ENCODE measurements around the gene MAP6. TPM values are rescaled to one million over a fixed set of nuclear protein-coding genes. Genes with fewer than 3 reads are reported as not detected.
"Not testable (repeated sequence)": the region's sequence is repeated elsewhere in the genome, so short reads cannot be mapped to it uniquely, and the experiment has no call there.

Gene MAP6
- total RNA-seq, 4 donors from 2014 or later: 10.4 to 16.3 (median 11.7) TPM

GRCh38 chr11:75697906-75698581, 29.2 kb upstream of the MAP6 start:
- H3K27me3 ChIP-seq: no peaks in the 10 kb centered on the region
- no peak overlapping the region for H3K4me3 ChIP-seq
- 86 to 92% methylated on average over 4 of the region's 4 CpGs for WGBS, 2 donors
- no peak for DNase-seq (ENCODE audit: low spot score in 2 of 2)
- H3K4me1 ChIP-seq: no peaks in the 10 kb centered on the region
- H3K27ac ChIP-seq: no peak overlapping the region
- TF ChIP-seq CTCF (IDR thresholded peaks at IDR 0.05) (no peak), EP300 (IDR thresholded peaks at IDR 0.05) (no peak), POLR2A (IDR thresholded peaks at IDR 0.05) (no peak)
- H3K36me3 ChIP-seq: no peaks in the 10 kb centered on the region
- H3K9me3 ChIP-seq: no peaks in the 10 kb centered on the region

DNA sequence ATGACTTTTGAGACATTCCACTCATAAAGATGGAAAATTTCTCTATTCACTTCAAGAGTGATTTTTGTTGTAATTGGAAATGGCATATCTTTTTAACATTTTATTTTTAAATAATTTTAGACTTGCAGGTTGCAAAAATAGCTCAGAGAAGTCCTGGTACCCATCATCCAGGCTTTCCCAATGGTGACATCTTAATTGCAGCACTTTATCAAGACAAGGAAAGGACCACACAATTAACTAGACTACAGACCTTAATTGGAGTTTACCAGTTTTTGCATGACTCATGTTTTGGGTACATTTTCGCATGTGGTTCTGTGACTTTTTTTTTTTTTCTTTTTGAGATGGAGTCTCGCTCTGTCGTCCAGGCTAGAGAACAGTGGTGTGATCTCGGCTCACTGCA, 23.0 kb upstream of the MAP6 start:
- WGBS, 2 donors: 86 to 91% methylated on average over 4 of the region's 4 CpGs
- no peaks in the 10 kb centered on the region for H3K27me3 ChIP-seq
- no peak overlapping the region for H3K4me3 ChIP-seq
- no peak overlapping the region for H3K27ac ChIP-seq
- TF ChIP-seq EP300 (IDR thresholded peaks at IDR 0.05) (no peak), CTCF (IDR thresholded peaks at IDR 0.05) (no peak), POLR2A (IDR thresholded peaks at IDR 0.05) (no peak)
- no peak for DNase-seq (ENCODE audit: low spot score in 2 of 2)
- no peaks in the 10 kb centered on the region for H3K4me1 ChIP-seq
- no peaks in the 10 kb centered on the region for H3K9me3 ChIP-seq
- no peaks in the 10 kb centered on the region for H3K36me3 ChIP-seq

- H3K27ac ChIP-seq: no peak overlapping the region
- no peak for DNase-seq (ENCODE audit: low spot score in 2 of 2)
- H3K4me1 ChIP-seq: no peaks in the 10 kb centered on the region
- WGBS, 2 donors: 82 to 88% methylated on average over 3 of the region's 3 CpGs
- no peak overlapping the region for H3K4me3 ChIP-seq
- H3K27me3 ChIP-seq: no peaks in the 10 kb centered on the region
- no peak for TF ChIP-seq EP300 (IDR thresholded peaks at IDR 0.05)
- TF ChIP-seq CTCF (IDR thresholded peaks at IDR 0.05): no peak
- no peak for TF ChIP-seq POLR2A (IDR thresholded peaks at IDR 0.05)
- peaks cover 0 to 12% (median 1%) of the 10 kb centered on the region in 4 donors for H3K9me3 ChIP-seq
- H3K36me3 ChIP-seq: no peaks in the 10 kb centered on the region
These were observed 21.2 kb upstream of the MAP6 start for GRCh38 chr11:75689863-75690609.

DNA sequence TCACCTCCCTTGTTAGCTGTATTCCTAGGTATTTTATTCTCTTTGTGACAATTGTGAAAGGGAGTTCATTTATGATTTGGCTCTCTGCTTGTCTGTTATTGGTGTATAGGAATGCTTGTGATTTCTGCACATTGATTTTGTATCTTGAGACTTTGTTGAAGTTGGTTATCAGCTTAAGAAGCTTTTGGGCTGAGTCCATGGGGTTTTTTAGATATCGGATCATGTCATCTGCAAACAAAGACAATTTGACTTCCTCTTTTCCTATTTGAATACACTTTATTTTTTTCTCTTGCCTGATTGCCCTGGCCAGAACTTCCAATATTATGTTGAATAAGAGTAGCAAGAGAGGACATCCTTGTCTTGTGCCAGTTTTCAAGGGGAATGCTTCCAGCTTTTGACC, 15.0 kb upstream of the MAP6 start:
- not testable (repeated sequence) for H3K4me1 ChIP-seq; H3K36me3 ChIP-seq; H3K27me3 ChIP-seq; H3K27ac ChIP-seq; H3K4me3 ChIP-seq; DNase-seq (ENCODE audit: low spot score in 2 of 2)
- H3K9me3 ChIP-seq: peaks cover 0 to 23% (median 2%) of the 10 kb centered on the region in 4 donors
- 80 to 91% methylated on average over 1 of the region's 1 CpG for WGBS, 2 donors

- Histone ChIP-seq H3K27me3 (peaks cover 0 to 7% of the 10 kb centered on the region in 2 donors), H3K36me3 (no peaks in the 10 kb centered on the region), H3K4me3 (no peak overlapping the region), H3K27ac (no peak overlapping the region), H3K4me1 (no peaks in the 10 kb centered on the region), H3K9me3 (peaks cover 0 to 8% (median 0%) of the 10 kb centered on the region in 4 donors)
- 86 to 93% methylated on average over 10 to 11 of the region's 11 CpGs for WGBS, 2 donors
- no peak for DNase-seq (ENCODE audit: low spot score in 2 of 2)
- TF ChIP-seq EP300 (IDR thresholded peaks at IDR 0.05) (no peak), CTCF (IDR thresholded peaks at IDR 0.05) (no peak), POLR2A (IDR thresholded peaks at IDR 0.05) (no peak)
These were observed 10.7 kb upstream of the MAP6 start for GRCh38 chr11:75679566-75679965.

All from tibial nerve (tissue), 4 donors.